NCI-H1105 (cell line): ENCODE measurements around the gene NAGPA.
"Not testable (repeated sequence)": the region's sequence is repeated elsewhere in the genome, so short reads cannot be mapped to it uniquely, and the experiment has no call there.

ENCODE experiments used
- DNase-seq: peaks from one replicate; lab custom pipeline; 2025; lab: John Stamatoyannopoulos, UW

The NAGPA gene

GRCh38 chr16:5033256-5034166 lies at the start of gene NAGPA:
TSS of gene NAGPA (minus strand) at chr16:5033935. CDS start at chr16:5033914, 21 bp downstream.
- DNase-seq: peak; percentile 34

GRCh38 chr16:5080996-5081395 lies 47.3 kb upstream of the NAGPA start:
- DNase-seq: not testable (repeated sequence)

- not testable (repeated sequence) for DNase-seq
Measured at GRCh38 chr16:5080461-5080860, 46.7 kb upstream of the NAGPA start.

GRCh38 chr16:5078626-5079025 lies 44.9 kb upstream of the NAGPA start:
- DNase-seq: no peak

- DNase-seq: no peak
Measured at GRCh38 chr16:5077304-5077703, 43.6 kb upstream of the NAGPA start.

GRCh38 chr16:5075637-5076036 lies 41.9 kb upstream of the NAGPA start:
- DNase-seq: no peak

- DNase-seq: not testable (repeated sequence)
Measured at GRCh38 chr16:5073771-5074170, 40.0 kb upstream of the NAGPA start.

- DNase-seq: no peak
Measured at GRCh38 chr16:5073279-5073629, 39.5 kb upstream of the NAGPA start.

- no peak for DNase-seq
Measured at GRCh38 chr16:5072334-5073278, 38.9 kb upstream of the NAGPA start.

- DNase-seq: peak; percentile 62
Measured at GRCh38 chr16:5071681-5072333, 38.1 kb upstream of the NAGPA start, which contains the start of gene ALG1. TSS of gene ALG1 (plus strand) at chr16:5071843. CDS start at chr16:5071850, 7 bp downstream.

- no peak for DNase-seq
Measured at GRCh38 chr16:5071341-5071680, 37.6 kb upstream of the NAGPA start.

GRCh38 chr16:5070431-5071186 lies 36.9 kb upstream of the NAGPA start:
- DNase-seq: no peak

GRCh38 chr16:5069854-5070253 lies 36.1 kb upstream of the NAGPA start:
- no peak for DNase-seq

GRCh38 chr16:5069048-5069447 lies 35.3 kb upstream of the NAGPA start:
- no peak for DNase-seq

GRCh38 chr16:5066511-5066910 lies 32.8 kb upstream of the NAGPA start:
- DNase-seq: no peak

- no peak for DNase-seq
Measured at GRCh38 chr16:5065813-5066212, 32.1 kb upstream of the NAGPA start, which contains the start of gene C16orf89. TSS of gene C16orf89 (minus strand) at chr16:5065956. CDS start at chr16:5065908, 48 bp downstream.

GRCh38 chr16:5065326-5065725 lies 31.6 kb upstream of the NAGPA start:
- DNase-seq: no peak

GRCh38 chr16:5064915-5065314 lies 31.2 kb upstream of the NAGPA start:
- DNase-seq: no peak

- DNase-seq: no peak
Measured at GRCh38 chr16:5062790-5063765, 29.3 kb upstream of the NAGPA start.

- DNase-seq: no peak
Measured at GRCh38 chr16:5062051-5062450, 28.3 kb upstream of the NAGPA start.
